DND-41 (cell line): ENCODE data around the gene NDUFA3.
A peak's percentile ranks its signal among the peaks of the same experiment; 100 is the strongest.

Experiments
- ATAC-seq: fragments of 200-7000 bp; cut with Tn5 transposase; 3 replicates; pipeline ENCODE4 v1.9.1; 2021; ENCODE audit warnings: low read depth; ENCODE audit not compliant: insufficient read depth
- DNase-seq: peaks from one replicate; pipeline ENCODE4 v3.0.0-alpha.2; 2020
- H2AFZ ChIP-seq: 2 replicates; pipeline ENCODE4 v1.6.0; 2012; ENCODE audit warnings: low read depth, low read length
- H3K27ac ChIP-seq: 2 replicates; pipeline ENCODE4 v1.5.1; 2012; ENCODE audit warnings: low read length, inconsistent platforms
- H3K27me3 ChIP-seq: fragments of 200-600 bp; sonication (generic); 2 replicates; pipeline ENCODE4 v1.6.0; 2012; ENCODE audit warnings: low read length, mild to moderate bottlenecking, inconsistent platforms; ENCODE audit not compliant: insufficient read depth, poor library complexity
- H3K36me3 ChIP-seq: 2 replicates; pipeline ENCODE4 v1.5.1; 2012; ENCODE audit warnings: low read length, inconsistent platforms; ENCODE audit not compliant: insufficient read depth
- H3K4me1 ChIP-seq: 2 replicates; pipeline ENCODE4 v1.5.1; 2012; ENCODE audit warnings: mild to moderate bottlenecking, low read length; ENCODE audit not compliant: insufficient read depth
- H3K4me2 ChIP-seq: 2 replicates; pipeline ENCODE4 v1.6.0; 2012; ENCODE audit warnings: mild to moderate bottlenecking, moderate library complexity, low read length, inconsistent platforms; ENCODE audit not compliant: insufficient read depth
- H3K4me3 ChIP-seq, 2 experiments: fragments of 200-600 bp in 1 of 2; shearing (Covaris generic) in 1 of 2; 2 replicates each; pipeline ENCODE4 v1.5.1; 2012 to 2016; ENCODE audit warnings: inconsistent platforms in 2 of 2, low read length in 2 of 2, mild to moderate bottlenecking in 2 of 2, low read depth in 1 of 2, moderate library complexity in 1 of 2
- H3K79me2 ChIP-seq: 2 replicates; pipeline ENCODE4 v1.6.0; 2012; ENCODE audit warnings: low read length, inconsistent platforms; ENCODE audit not compliant: insufficient read depth
- H3K9ac ChIP-seq: 2 replicates; pipeline ENCODE4 v1.6.0; 2012; ENCODE audit warnings: low read depth, mild to moderate bottlenecking, inconsistent platforms, low read length, moderate library complexity
- H3K9me3 ChIP-seq: 2 replicates; pipeline ENCODE4 v1.5.1; 2012; ENCODE audit warnings: low read length, moderate library complexity, mild to moderate bottlenecking, inconsistent platforms; ENCODE audit not compliant: insufficient read depth, severe bottlenecking
- H4K20me1 ChIP-seq: 2 replicates; pipeline ENCODE4 v1.6.0; 2012; ENCODE audit warnings: low read length; ENCODE audit not compliant: insufficient read depth
- CTCF ChIP-seq: IDR thresholded peaks from 2 replicates; pipeline ENCODE4 v1.5.1; 2012; ENCODE audit warnings: borderline replicate concordance, low read length, moderate library complexity, mild to moderate bottlenecking; ENCODE audit not compliant: poor library complexity, severe bottlenecking; ENCODE audit errors: extremely low read depth
- EZH2 ChIP-seq: IDR thresholded peaks from 3 replicates; pipeline ENCODE4 v1.6.1; 2012; ENCODE audit warnings: borderline replicate concordance, low read depth, mild to moderate bottlenecking, moderate library complexity, low read length, inconsistent platforms; ENCODE audit not compliant: severe bottlenecking

Gene NDUFA3

GRCh38 chr19:54102421-54103169 lies at the start of gene NDUFA3:
Gene NDUFA3 (plus strand): TSS chr19:54102855. CDS start chr19:54102879, 24 bp downstream.
- peaks cover 12% of the 10 kb centered on the region for H4K20me1 ChIP-seq
- peaks cover 37% of the 10 kb centered on the region for H3K79me2 ChIP-seq
- peak within 1 kb of the TSS; percentile 96 for H3K4me2 ChIP-seq
- no peaks in the 10 kb centered on the region for H3K27me3 ChIP-seq
- peaks cover 26% of the 10 kb centered on the region for H3K36me3 ChIP-seq
- TF ChIP-seq EZH2 (no peak), CTCF (no peak)
- H3K4me1 ChIP-seq, result peaks cover 28% of the 10 kb centered on the region
- DNase-seq (peak; percentile 99), ATAC-seq (peak; percentile 98)
- H2AFZ ChIP-seq, result peak within 1 kb of the TSS; percentile 95
- peak within 1 kb of the TSS; percentile 85 for H3K27ac ChIP-seq
- peak within 1 kb of the TSS; percentile 80 for H3K9ac ChIP-seq
- H3K9me3 ChIP-seq, result no peaks in the 10 kb centered on the region
- peak within 1 kb of the TSS; percentile 95 to 99; a peak in 3 of 4 replicates for H3K4me3 ChIP-seq

- no peaks in the 10 kb centered on the region for H3K79me2 ChIP-seq
- no peak overlapping the region for H2AFZ ChIP-seq
- H3K9me3 ChIP-seq, result no peaks in the 10 kb centered on the region
- TF ChIP-seq CTCF (no peak), EZH2 (no peak)
- no peak overlapping the region for H3K4me2 ChIP-seq
- DNase-seq, result no peak
- H4K20me1 ChIP-seq, result no peaks in the 10 kb centered on the region
- H3K4me3 ChIP-seq, result no peak overlapping the region
- H3K9ac ChIP-seq, result no peak overlapping the region
- no peaks in the 10 kb centered on the region for H3K36me3 ChIP-seq
- no peak overlapping the region for H3K27ac ChIP-seq
- no peak for ATAC-seq
- no peaks in the 10 kb centered on the region for H3K27me3 ChIP-seq
- H3K4me1 ChIP-seq, result no peaks in the 10 kb centered on the region
Observed at GRCh38 chr19:54062643-54063042, 40.0 kb upstream of the NDUFA3 start.

GRCh38 chr19:54063350-54064116 lies 39.1 kb upstream of the NDUFA3 start, which contains the start of gene VSTM1:
Gene VSTM1 (minus strand): TSS chr19:54063897. CDS start chr19:54063777, 120 bp downstream.
- TF ChIP-seq EZH2 (no peak), CTCF (no peak)
- Histone ChIP-seq H2AFZ (no peak within 1 kb of the TSS), H3K9me3 (no peaks in the 10 kb centered on the region), H3K27ac (no peak within 1 kb of the TSS), H4K20me1 (no peaks in the 10 kb centered on the region), H3K4me1 (no peaks in the 10 kb centered on the region), H3K4me3 (no peak within 1 kb of the TSS), H3K9ac (no peak within 1 kb of the TSS), H3K4me2 (no peak within 1 kb of the TSS), H3K36me3 (no peaks in the 10 kb centered on the region), H3K27me3 (no peaks in the 10 kb centered on the region), H3K79me2 (no peaks in the 10 kb centered on the region)
- DNase-seq (no peak), ATAC-seq (no peak)
